HG03280 (cell line): ENCODE results near the gene TRMT44.

Experiments used
- ATAC-seq: cut with Tn5 transposase; IDR thresholded peaks from one replicate; pipeline ENCODE4 v1.9.1; 2021; ENCODE audit warnings: mild to moderate bottlenecking, moderate library complexity; ENCODE audit not compliant: unreplicated experiment

The TRMT44 gene

DNA sequence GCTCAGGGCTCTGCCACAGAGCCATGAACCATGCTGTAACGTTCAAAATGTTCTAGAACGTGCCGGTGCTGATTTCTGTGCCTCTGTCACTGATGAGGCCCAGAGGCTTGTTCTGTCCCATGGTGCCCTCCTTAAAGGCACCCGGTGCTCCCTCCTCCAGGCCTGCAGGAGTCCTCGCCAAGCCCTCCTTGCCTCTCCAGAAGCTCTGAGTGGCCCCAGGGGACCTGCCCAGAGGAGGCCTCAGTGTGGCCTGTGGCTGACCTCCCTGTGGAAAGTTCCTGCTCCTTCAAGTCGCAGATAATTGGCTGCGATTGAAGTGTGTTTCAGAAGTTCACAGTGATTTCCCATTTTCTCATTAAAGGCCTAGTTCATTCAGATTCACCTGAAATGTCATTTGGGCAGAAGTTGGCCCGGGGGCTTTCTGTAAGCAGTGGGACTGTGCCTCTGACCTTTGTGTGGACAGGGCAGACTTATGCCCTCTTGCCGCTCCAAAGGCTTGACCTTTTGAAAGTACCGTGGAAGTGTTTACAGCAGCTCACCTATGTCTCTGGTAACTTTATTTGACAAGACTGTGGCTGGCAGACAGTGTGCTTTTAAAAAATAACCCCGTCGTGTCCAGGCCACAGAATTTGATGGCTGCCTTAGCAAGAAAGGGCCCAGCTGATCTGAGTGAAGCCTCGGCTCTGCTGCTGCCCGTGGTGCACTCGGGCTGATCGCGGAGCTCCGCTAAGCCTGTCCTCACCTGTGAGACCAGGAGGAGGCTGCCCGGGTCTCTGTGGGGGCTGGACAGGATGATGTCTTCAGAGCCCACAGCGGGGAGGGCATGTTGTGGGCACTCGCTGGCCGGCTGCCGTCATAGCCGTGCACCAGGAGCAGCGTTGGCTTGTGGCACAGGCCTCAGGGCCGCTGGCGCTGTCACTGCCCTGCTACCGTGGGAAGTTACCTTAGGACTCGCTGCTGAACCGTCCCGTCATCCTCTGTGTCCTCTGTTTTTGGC lies 25.3 kb downstream of the TRMT44 start:
- ATAC-seq: no peak

DNA sequence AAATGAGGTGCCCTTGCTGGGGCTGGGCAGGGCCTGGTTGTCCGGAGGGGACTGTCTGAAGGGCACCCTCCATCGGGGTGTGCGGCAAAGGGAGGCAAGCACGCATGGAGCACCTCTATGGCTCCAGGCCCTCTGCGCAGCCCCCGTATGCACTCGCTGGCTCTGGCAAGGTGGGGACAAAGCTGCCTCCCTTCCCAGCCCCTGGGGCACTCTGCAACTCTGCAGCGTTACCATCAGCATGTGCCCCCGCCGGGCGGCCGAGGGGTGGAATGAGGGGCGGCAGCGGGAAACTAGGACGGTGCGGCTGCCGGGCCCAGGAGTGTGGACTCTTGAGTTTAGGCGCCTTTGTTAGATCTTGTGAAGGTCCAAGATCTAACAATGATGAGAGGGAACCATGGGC lies 26.4 kb downstream of the TRMT44 start:
- no peak for ATAC-seq

DNA sequence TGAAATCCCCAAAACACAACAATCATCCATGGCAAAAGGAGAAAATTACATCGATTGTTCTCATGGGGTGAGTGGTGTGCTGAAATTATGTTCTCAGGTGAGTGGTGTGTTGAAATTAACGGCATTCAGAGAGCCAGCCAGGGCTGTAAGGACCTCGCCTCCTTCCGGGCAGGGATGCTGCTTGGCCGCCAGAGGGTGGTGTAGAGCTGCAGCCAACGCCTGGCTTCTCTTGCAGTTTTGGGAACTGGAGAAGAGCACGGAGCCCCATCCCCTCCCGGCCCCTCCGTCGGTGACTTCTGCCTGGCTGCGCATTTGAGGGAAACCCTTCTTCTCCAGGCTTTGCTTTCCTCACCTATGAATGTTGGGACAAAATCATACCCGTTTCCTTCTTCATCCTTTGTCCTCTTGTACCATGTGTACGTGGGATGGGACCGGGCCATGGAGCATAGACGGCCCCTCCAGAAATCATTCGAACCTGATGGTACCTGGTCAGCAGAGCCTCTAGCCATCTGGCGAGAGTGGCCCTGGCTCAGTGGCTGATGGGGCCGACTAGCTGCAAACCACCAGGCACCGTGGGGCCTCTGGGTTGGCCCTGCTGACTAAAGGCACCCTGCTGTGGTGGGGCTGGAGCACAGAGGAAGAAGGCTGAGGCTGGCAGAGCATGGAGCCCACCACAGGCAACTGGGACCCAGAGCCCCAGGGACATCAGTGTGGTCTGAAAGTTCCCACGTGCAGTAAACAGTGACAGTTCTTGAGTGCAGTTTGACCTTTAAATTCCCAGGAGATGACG lies 28.4 kb downstream of the TRMT44 start:
- ATAC-seq: no peak

DNA sequence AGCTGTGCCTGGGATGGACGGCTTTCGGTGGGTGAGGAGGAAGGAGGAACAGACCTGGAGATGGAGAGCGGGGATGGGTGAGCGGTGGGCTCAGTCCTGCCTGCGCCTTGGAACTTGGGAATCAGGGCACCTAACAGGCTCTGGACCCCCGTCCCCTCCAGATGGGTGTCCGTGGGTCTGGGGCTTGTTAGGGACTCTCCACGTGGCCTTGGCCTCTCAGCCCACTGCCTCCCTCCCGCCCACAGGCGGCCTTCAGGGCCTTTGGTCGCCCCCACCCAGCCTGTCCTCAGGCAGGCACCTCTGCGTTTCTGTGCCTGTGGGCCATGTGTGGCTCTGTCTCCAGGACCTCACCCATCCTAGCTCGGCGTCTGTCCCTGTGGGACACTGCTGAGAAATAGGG lies 29.0 kb downstream of the TRMT44 start:
- ATAC-seq: no peak

DNA sequence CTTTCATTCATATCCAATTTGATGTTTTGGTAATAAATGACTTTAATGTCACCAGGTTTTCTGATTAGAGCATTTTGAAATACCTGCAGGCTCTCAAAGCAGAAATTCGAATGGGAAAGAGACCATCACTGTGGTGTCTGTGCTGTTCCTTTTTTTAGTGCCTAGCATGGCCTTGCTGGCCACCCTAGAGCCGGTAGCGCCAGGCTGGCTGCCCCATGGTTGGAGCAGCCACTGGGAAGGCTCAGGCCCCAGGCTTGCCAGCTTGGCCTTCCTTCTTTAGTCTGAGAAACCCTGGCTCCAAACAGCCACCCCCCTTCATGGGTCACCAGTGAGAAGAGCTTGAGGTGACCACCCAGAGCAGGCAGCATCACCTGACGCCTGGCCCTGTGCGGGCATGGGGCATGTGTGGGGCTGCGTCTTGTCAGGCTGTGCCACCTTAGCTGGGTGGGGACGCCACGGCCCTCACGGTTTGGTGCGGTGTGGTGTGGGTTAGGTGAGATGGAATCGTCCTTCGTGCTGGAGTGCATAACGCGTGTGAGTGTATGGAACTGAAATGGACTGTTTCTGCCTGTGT lies 30.0 kb downstream of the TRMT44 start:
- no peak for ATAC-seq

DNA sequence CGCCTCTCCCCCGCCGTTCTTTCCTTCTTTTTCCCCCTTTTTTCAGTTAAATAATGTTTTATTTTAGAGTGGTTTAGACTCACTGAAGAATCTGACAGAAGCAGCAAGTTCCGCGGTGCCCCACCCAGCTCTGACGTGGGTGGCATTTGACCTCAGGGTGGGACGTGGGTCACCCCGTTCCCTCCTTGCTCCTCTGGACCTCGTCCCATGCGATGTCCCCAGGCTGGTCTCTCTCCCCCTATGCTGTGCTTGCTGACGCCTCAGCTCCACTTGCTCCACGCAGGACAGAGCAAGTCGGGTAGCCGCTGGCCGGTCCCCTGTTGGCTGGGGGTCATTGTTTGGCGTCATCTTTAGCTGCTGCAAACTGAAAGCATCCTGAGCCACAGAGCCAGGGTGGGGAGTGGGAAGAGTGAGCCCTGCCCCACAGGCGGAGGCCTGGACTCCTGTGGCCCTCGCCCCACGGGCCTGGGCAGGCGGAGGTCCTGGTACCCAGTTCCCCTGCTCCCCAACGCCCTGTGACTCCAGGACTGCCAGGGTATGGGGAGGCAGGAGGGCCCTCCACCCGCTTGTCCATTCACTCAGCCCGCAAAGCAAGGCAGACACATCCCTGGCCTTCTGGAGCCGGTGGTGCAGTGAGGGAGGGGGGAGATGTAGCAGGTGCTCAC lies 30.8 kb downstream of the TRMT44 start:
- no peak for ATAC-seq

DNA sequence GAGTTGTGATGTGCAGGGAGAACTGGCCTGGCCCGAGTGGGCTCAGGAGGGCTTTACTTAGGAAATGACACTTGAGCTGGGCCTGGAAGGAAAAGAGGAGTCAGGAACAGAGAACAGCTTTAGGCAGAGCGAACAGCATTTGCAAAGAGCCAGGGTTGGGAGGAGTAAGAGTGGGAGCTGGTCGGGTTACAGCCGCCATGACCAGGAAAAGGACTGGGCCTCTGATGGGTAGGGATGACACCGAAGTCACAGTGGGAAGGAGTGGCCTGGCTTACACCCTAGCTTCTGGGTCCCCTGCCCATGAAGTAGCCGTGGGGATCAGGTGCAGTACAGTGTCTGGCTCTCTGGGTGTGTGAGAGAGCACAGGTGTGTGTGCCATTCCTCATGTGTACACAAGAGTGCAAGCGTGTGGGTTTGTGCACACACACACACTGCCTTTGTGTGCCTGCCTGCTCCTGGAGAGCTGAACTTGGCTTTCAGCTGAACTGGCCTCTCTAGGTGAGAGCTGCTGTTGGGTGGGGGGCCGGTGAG lies 31.6 kb downstream of the TRMT44 start:
- no peak for ATAC-seq

DNA sequence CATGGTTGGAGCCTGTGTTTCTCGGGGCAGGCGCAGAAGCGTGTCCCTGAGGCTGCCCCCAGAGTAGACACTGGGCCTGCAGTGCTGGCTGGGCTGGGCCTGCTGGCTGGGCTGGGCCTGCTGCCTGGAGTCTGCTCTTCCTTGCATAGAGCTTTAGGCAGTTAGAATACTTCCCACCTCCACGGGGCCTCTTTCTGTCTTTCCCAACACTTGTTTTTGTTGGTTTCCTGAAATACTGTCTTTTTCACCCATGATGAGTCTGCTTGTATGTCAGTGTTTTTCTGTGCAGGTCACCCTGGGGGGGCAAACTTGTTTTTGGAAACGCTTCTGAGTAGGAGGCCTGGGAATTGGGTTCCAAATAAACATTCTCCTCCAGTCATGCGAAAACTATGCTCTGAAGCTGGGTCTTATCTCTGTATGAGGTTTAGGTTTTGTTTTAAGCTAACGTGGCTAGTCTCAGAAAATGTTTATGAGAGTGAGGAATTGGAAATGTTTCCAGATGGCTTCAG lies 32.2 kb downstream of the TRMT44 start:
- no peak for ATAC-seq

DNA sequence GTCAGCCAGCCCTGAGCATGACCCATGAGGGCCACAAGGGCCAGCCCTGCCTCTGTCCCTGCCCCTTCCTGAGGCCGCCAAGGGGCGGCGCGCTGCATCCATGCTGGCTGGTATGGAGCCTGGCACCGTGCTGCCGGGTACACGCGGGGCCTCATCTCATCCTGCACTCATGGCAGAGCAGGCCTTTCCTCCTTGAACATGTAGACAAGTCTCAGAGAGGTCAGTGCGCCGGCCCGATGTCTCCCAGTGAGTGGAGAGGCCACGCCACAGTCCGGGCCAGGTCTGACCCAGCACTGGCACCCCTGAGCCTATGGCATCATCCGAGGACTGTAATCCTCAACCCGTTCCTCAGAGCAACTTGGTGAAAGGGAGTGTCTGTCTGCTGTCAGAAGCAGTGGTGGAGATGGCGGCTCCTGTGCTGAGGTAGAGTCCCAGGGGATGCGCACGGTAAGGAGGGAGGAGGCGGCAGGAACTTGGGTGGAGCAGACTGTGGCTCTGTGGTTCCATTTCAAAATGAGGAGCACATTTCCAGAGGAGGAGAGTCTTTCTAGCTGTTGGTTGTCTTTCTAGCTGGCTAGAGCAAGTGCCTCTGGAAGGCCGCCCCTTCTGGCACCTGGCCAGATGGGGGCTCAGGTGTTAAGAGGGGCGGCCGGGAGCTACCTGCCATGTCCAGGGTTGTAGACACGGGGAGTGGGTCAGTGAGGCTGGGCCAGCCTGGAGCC lies 32.8 kb downstream of the TRMT44 start:
- ATAC-seq: no peak

DNA sequence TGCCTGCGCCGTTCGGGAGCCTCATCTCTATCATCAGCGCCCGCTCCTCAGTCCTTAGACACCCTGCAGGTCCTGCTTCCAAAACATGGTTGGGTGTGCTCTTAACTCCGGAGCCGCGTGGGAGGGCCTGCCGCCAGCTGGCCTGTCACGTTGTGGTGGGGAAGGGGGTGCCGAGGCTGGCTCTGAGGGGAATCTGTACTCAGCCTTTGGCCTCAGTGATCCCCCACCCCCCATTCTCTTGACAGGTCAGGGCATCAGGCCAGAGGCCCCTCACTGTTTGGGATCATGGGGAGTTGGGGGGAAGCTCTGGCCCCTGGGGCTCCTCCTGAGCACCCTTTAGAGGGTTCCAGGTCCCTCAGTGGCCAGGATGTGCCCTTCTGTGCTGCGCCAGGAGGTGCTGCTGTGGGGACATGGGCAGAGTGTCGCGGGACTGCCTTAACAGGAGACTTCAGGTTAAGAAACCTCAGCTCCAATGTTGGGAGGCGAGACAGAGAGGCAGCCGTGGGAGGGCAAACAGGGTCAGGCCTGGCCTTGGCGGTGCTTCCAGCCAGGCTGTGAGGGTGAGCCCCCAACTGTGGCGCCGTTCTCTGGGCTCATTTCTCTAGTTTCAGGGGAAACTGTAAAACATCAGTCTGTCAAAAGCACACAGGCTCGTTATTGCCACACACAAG lies 33.5 kb downstream of the TRMT44 start:
- ATAC-seq: no peak

DNA sequence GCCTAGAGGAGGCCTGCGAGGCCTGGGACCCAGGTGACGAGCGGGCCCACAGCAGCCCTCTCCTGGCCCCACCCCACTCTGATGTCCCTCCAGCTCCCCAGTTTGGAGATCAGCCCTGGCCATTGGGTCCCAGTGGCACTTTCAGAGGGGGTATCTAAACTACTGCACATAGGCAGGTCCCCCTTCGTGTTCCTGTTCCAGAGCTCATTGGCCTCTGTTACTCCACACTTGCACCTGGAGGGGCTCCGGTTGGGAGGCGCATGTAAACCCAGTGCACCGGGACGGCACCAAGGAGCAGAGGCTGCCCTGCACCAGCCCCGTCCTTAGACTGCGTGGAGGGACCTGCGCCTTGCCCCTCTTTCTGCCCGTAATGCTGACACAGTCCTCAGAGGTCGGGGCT lies 34.3 kb downstream of the TRMT44 start:
- no peak for ATAC-seq

DNA sequence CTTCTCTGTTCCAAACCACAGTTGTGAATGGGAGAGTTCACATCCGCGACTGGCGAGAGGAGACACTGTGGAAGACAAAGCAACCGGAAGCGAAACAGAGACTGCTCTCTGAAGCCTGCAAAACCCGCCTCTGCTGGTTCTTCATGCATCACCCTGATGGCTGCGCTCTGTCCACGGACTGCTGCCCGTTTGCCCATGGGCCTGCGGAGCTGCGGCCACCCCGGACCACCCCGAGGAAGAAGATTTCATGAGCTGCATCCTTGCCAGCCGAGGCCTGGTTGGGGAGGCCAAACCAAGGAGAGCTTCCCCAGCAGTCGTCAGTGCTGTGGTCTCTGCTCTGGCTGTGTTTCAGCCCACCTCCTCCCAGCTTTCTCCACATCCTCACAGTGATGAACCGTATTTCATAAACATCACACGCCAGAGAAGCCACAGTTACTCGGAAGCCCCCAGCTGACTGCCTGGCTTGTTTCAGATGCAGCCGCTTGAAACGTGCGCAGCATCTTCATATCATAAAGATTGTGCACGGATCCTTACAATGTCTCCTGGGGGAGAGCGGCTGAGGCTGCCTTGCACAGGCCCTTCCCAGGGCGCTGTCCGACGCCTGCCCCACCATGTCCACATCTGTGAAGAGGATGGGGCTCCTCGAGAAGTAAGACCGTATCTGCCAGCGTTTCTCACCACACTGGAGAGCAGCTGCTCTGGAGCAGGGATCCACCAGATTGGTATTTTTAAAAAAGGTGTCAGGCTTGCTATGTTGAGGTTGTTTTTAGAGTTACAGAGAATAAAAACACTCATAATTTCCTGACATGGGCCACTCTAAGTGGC lies 35.4 kb downstream of the TRMT44 start:
- ATAC-seq: no peak

DNA sequence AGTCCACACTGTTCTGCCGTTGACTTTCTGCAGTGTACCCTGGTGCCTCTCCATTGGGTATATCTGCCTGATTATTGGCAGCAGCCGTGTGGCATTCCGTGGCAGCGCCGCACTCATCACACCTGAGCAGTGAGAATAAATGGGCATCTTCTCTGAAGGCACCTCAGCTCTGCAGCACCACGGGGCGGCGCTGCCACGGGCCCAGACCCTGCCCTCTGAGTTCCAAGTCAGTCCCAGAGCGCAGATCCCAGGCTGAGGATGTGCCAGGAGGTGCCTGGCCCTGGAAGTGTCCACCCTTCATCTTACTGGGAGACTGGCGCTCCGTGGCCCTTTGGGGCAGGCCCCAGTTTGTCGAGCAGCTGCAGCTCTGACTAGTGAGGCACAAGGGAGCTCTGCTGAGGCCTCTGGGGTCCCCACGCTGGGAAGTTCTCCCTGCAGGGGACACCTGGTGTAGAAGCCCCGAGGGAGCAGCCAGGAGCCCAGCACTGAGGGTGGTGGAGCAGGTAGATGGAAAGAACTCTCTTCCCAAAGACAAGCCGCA lies 36.6 kb downstream of the TRMT44 start:
- ATAC-seq: no peak

DNA sequence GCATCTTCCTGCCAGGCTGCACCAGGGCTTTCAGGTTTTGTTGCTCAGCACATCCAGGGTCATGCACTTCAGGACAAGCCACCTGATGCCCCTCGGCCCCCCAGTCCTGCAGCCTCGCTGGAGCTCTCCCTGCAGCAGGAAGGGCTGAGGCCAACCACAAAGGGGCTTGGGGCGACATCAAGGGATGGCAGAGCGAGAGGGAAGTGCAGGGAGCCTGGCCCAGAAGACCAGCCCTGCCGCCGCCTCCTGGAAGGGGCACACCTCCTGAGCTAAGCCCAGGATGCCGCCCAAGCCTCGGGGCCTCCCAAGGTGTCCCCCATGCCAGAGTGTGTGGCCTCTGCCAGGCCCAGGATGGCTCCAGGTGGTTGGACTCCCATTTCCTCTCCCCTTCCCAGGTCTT lies 37.1 kb downstream of the TRMT44 start:
- no peak for ATAC-seq

DNA sequence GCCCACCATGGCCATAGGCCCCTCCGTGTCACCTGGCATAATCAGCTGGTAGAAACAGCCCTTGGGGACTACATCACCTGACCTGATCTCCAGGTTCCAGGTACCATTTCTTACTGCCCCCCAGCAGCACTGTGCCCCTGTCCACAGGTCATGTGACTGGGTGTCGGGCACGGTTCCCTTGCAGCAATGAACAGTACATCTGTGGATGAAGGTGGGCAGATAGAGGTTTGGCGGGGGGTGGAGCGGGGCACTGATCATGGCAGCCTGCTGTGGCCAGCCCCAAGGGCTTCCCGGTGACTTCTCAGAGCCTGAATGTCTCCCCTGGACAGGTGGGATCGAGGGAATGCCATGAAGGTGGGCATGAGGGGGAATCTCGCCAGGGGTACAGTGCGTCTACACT lies 37.8 kb downstream of the TRMT44 start:
- ATAC-seq: no peak

DNA sequence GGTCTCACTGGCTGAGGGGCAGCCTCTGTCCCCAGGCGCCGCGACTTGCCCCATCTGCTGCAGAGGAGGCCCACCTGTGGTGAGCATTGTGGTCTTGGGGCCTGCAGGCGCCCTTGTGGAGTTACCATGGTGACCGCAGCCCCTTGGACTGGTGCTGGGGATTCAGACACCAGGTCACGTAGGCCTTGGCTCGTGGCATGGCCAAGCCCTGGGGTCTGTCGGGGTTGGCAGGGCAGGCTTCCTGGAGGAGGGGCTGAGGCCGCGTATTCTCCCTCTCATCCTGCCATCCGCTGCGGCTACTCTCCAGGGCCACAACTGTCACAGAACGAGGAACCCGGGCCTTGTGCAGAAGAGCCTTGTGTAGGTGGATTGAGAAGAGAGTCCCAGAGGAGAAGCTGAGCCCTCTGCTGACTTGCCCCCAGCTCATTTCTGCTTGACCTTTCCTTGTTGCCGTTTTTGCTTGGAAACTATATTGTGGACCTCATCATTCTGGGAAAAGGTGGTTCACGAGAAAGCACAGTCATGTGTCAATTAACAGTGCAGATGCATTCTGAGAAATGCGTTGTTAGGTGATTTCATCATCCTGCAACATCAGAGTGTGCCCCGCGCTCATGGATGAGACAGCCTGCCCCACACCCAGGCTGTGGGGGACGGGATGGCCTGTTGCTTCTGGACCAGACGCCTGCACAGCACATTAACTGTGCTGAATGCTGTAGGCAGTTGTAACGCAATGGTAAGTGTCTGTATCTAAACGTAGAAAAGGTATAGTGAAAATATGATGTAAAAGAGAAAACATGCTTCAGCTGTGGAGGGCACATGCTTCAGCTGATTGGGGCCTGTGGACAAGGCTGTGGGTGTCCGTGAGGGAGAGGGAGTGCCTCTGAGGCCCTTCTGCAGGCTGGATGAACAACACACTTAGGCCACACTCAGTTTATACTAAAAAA lies 38.5 kb downstream of the TRMT44 start:
- ATAC-seq: no peak

DNA sequence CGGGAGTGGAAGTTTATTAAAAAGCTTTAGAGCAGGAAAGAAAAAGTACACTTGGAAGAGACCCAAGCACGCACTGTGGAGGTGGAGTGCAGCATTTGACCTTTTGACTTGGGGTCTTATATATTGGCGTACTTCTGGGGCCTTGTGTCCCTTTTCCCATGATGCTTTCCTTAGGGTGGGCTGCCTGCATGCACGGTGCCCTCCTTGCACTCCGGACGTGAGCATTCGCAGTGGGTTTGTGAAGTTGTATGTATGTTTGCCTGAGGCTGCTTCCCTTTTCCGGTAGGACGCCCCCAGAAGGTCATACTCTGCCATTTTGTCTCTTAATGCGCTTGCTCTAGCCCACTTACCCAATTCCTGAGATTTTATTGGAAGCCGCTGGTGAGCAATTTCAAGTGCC lies 39.6 kb downstream of the TRMT44 start:
- ATAC-seq: no peak
